ENCODE data around the gene USP24. TPM values are rescaled to one million over a fixed set of nuclear protein-coding genes. Genes with fewer than 3 reads are reported as not detected.

Gene USP24
- total RNA-seq, 1 experiment from 2014 or later: 22.8 TPM

- no peak for DNase-seq (ENCODE audit: low read depth)
Measured at GRCh38 chr1:55055084-55055882, 159.9 kb downstream of the USP24 start.

GRCh38 chr1:55054396-55054795 lies 160.8 kb downstream of the USP24 start:
- no peak for DNase-seq (ENCODE audit: low read depth)

- no peak for DNase-seq (ENCODE audit: low read depth)
Measured at GRCh38 chr1:55053265-55053954, 161.8 kb downstream of the USP24 start.

DNA sequence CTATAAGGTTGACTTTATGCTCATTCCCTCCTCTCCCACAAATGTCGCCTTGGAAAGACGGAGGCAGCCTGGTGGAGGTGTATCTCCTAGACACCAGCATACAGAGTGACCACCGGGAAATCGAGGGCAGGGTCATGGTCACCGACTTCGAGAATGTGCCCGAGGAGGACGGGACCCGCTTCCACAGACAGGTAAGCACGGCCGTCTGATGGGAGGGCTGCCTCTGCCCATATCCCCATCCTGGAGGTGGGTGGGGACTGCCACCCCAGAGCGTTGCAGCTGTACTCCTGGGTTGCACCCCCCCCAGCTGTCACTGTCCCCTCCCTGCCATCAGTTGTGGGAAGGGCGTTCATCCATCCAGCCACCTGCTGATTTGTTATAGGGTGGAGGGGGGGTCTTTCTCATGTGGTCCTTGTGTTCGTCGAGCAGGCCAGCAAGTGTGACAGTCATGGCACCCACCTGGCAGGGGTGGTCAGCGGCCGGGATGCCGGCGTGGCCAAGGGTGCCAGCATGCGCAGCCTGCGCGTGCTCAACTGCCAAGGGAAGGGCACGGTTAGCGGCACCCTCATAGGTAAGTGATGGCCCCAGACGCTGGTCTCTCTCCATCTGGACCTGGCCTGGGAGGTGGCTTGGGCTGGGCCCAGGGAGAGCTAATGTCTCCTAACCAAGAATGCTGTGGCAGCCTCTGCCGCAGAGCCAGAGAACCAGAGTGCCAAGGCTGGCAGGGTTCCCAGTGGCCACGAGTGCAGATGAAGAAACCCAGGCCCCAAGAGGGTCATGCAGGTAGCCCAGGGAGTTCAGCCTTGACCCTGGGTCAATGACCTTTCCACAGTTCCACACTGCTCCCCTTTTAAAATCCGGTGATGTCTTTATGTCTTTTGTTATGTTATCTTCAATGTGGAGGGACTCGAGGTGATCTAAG lies 162.7 kb downstream of the USP24 start:
- DNase-seq (ENCODE audit: low read depth): no peak

- DNase-seq (ENCODE audit: low read depth): no peak
Measured at GRCh38 chr1:55051621-55052020, 163.5 kb downstream of the USP24 start.

GRCh38 chr1:55051169-55051568 lies 164.0 kb downstream of the USP24 start:
- DNase-seq (ENCODE audit: low read depth): no peak

DNA sequence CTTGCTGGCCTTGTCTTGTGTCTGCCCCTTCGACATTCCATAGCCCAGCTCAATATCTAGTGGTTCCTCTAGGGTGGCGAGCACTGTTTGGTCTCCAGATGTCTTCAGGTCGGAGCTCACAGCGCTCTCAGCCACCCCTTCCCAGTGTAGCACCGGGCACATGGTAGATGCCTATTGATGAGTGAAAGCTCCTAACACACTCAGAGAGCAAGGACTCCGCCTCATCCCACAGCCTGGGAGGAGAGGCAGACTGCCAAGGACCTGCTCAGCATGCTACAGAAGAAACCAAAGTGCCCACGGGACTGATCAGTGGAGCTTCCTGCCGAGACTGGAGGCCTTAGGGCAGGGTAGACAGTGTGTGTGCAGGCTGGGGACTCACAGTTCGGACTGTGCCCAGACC lies 164.9 kb downstream of the USP24 start:
- peak; percentile 57 for DNase-seq (ENCODE audit: low read depth)

- DNase-seq (ENCODE audit: low read depth): no peak
Measured at GRCh38 chr1:55049914-55050278, 165.3 kb downstream of the USP24 start.

- no peak for DNase-seq (ENCODE audit: low read depth)
Measured at GRCh38 chr1:55049271-55049913, 165.8 kb downstream of the USP24 start.

DNA sequence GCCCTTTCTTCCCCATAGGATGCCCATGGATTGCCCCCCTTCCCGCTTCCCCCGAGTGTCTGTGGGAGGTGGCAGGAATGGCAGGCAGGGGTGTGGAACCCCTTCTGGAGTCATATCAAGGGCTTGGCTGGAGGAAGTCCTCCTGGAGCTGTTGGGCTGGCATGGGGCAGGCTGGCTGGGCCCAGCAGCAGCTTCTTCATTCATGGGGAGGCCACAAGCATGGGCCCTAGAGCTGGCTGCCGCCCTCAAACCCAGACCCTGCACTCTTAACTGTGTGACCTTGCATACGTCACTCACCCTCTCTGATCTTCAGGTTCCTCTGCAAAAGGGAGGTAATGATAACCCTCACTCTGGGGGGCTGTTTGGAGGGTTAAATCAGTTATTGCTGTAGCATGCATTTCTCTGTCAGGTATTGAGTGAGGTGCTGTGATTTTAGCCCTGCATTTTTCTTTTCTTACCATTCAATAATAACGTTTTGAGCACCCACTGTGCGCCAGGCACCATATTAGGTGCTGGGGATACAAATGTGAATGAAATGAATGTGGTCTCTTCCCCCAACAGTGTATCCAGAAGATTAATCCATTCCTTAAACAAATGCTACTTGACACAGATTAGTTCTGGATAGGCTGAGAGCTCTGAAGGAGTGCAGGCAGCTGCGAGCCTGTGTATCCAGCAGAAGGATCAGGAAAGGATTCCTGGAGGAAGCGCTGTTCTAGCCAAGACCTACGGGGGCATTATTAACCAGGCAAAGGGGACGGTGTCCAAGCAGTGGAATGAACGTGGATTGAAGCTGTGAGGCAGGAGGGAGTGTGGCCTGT lies 166.5 kb downstream of the USP24 start:
- no peak for DNase-seq (ENCODE audit: low read depth)

GRCh38 chr1:55047611-55048010 lies 167.6 kb downstream of the USP24 start:
- DNase-seq (ENCODE audit: low read depth): no peak

DNA sequence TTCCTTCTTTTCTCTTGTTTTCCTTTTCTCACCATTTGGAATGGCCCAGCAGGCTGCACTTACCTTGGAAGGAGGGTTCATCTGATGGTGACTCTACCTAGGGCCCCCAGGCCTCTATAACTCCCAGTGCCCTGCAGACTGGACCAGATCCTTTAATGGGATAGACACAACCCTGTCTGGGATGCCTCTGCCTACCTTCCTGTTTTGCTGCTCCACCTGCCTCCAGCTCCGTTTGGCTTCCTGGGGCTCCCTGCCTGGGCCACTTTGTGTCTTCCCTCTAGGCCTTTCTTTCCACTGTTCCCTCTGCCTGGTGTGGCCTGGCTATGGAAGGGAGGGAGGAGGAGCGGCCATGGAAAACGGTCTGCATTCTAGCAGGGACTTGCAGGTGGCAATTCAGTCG lies 168.3 kb downstream of the USP24 start:
- DNase-seq (ENCODE audit: low read depth): no peak

GRCh38 chr1:55045430-55045829 lies 169.7 kb downstream of the USP24 start:
- no peak for DNase-seq (ENCODE audit: low read depth)

DNA sequence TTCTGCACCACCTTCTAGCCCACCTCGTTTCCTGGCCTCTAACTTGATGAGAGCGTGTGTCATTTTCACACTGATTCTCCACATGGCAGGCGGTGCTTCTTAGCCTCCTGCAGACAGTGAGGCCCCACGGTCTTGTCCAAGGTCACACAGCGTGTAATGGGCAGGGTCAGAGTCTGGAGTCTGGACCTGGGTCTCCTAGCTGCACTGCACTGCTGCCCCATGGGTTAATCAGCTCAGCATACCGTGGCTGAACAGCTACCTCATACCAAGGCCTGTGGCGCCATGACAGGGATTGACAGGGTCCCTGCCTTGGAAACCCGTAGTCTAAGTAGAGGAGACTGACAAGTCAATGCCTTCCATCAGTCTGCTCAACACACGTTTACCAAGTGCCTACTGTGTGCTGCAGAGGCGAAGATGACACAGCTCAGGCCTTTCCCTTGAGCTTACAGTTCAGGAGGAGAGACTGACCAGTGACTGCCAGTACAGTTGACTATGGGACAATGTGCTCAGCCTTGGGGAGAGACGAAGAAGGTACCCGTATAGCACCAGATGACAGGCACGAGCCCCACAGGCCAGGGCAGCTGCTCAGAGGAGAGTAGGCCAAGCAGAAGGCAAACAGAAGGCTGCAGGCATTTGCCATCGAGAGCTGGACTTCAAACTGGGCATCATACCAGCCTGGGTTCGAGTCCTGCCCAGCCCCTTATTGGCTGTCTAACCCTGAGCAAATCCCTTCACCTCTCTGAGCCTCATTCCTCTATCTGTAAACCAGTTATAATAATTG lies 170.4 kb downstream of the USP24 start:
- DNase-seq (ENCODE audit: low read depth): no peak

DNA sequence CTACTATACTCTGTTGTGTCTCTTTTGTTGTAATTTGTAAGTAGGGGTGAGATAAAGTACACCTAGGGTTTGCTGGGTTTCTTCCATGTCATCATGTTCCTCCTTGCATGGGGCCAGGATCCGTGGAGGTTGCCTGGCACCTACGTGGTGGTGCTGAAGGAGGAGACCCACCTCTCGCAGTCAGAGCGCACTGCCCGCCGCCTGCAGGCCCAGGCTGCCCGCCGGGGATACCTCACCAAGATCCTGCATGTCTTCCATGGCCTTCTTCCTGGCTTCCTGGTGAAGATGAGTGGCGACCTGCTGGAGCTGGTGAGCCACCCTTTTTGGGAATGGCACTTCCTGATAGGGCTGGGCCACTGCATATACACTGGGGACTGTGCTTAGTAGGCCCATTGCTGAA lies 171.4 kb downstream of the USP24 start:
- DNase-seq (ENCODE audit: low read depth): no peak

GRCh38 chr1:55043011-55043410 lies 172.2 kb downstream of the USP24 start:
- DNase-seq (ENCODE audit: low read depth): no peak

- DNase-seq (ENCODE audit: low read depth): no peak
Measured at GRCh38 chr1:55041613-55042012, 173.6 kb downstream of the USP24 start.

- DNase-seq (ENCODE audit: low read depth): no peak
Measured at GRCh38 chr1:55040933-55041494, 174.2 kb downstream of the USP24 start.

GRCh38 chr1:55040083-55040932 lies 174.9 kb downstream of the USP24 start:
- no peak for DNase-seq (ENCODE audit: low read depth)

Measured in M059J (cell line).